OCI-LY3 (cell line): Measurements from ENCODE around the gene AQP11.
"Not testable (repeated sequence)": the region's sequence is repeated elsewhere in the genome, so short reads cannot be mapped to it uniquely, and the experiment has no call there.

Source experiments
- CTCF ChIP-seq: fragments of 200-600, 300-600 bp; sonication (generic); IDR thresholded peaks from 2 replicates; pipeline ENCODE4 v1.5.1; 2014; ENCODE audit warnings: antibody characterized with exemption, low read length, low read depth
- EZH2phosphoT487 ChIP-seq: fragments of 200-600 bp; shearing (Covaris generic); IDR thresholded peaks from 2 replicates; pipeline ENCODE4 v1.6.1; 2018; ENCODE audit warnings: antibody characterized with exemption, mixed run types, low read depth

GRCh38 chr11:77633926-77634325, 44.2 kb downstream of the AQP11 start:
- TF ChIP-seq CTCF, EZH2phosphoT487: not testable (repeated sequence)
